VCaP (cell line): Measurements from ENCODE around the gene KCNAB1.

Source experiments
- H3K27ac ChIP-seq: fragments of 450-650 bp; 2 replicates; pipeline ENCODE4 v1.5.1; 2017
- TF ChIP-seq, protein P1 (sequence below): fragments of 450-650 bp; conservative IDR thresholded peaks from 2 replicates; pipeline ENCODE4 v1.5.1; 2017; ENCODE audit warnings: mild to moderate bottlenecking, moderate library complexity

KCNAB1 gene

DNA sequence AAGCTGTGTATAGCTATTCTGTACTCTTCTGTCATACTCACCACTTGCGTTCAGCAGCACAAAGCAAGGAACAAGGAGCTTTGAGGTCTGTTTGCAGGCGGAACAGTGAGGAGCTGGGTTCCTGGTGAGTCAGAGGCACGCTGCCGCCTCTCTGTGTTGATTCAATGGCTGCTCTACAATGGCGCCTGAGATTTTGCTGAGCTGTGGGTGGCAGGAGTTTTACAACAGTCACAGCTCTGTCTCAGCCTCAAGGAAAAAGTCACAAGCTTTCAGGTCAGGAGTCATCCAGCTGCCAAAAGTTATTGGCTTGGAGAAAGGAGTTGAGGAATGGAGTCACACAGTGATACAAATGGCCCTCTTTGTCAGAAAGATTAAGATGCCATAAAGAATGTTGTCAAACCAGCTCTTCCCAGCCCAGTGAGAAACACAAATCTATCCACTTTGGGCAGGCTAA, 336.4 kb downstream of the KCNAB1 start:
- TF ChIP-seq, protein P1, sequence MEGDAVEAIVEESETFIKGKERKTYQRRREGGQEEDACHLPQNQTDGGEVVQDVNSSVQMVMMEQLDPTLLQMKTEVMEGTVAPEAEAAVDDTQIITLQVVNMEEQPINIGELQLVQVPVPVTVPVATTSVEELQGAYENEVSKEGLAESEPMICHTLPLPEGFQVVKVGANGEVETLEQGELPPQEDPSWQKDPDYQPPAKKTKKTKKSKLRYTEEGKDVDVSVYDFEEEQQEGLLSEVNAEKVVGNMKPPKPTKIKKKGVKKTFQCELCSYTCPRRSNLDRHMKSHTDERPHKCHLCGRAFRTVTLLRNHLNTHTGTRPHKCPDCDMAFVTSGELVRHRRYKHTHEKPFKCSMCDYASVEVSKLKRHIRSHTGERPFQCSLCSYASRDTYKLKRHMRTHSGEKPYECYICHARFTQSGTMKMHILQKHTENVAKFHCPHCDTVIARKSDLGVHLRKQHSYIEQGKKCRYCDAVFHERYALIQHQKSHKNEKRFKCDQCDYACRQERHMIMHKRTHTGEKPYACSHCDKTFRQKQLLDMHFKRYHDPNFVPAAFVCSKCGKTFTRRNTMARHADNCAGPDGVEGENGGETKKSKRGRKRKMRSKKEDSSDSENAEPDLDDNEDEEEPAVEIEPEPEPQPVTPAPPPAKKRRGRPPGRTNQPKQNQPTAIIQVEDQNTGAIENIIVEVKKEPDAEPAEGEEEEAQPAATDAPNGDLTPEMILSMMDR, result no peak
- no peak overlapping the region for H3K27ac ChIP-seq

DNA sequence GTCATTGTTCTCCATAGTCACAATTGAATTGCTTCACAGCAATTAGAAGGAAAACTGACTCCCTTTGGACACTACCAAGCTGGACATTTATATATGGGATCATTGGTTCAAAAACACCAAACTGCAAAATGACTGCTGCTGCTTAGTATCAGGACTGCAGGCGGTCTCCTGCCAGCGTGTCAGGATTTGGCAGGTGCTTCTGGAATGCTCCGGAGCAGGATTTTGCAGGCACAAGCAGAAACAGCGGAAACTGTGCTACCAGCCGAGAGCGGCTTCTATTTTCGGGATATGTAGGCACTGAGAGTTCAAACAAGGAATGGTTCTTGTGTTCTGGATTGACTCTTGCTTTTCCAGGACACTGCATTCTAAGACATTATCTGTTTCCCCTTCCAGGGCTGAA, 339.1 kb downstream of the KCNAB1 start:
- no peak overlapping the region for H3K27ac ChIP-seq
- TF ChIP-seq, protein P1, result no peak

GRCh38 chr3:156460206-156460611, 339.8 kb downstream of the KCNAB1 start:
- TF ChIP-seq, protein P1, result no peak
- H3K27ac ChIP-seq, result no peak overlapping the region

DNA sequence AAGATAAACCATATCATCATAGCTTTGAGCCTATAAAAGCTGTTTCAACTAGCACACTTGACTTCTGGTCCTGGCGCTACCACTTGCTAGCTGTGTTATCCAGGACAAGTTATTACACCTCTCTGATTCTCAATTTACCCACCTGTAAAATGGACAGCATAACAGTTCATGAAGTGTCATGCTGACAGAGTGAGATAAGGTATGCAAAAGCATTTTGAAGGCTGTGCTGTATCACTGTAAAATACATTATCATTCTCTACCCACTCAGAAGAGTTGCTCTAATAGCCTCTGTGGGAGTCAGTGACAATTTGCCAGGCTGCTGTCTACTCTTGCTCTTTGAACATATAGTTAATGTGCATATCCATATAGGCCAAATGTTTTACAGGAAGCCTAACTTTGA, 341.5 kb downstream of the KCNAB1 start:
- H3K27ac ChIP-seq, result no peak overlapping the region
- TF ChIP-seq, protein P1, result no peak

GRCh38 chr3:156463123-156463522, 342.7 kb downstream of the KCNAB1 start:
- TF ChIP-seq, protein P1, result no peak
- no peak overlapping the region for H3K27ac ChIP-seq

- no peak overlapping the region for H3K27ac ChIP-seq
- TF ChIP-seq, protein P1, result no peak
These were observed 344.8 kb downstream of the KCNAB1 start for GRCh38 chr3:156465194-156465593.

DNA sequence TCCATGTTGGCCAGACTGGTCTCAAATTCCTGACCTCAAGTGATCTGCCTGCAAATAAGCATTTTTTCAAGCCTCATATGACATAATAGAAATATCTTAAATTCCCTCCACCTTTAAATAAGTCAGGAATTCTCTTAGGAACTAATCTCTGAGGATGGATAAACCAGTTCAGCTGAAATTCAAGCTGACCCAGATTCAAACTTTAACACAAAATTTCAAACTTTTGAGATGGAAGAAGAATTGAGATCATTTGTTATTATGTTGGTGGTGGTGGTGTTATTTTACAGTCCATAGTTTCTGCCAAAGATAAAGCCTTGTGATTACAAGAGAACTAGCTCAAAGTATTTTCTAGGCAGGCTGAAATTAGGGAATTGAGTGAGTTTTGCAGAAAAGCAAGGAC, 349.1 kb downstream of the KCNAB1 start:
- TF ChIP-seq, protein P1, result no peak
- H3K27ac ChIP-seq, result no peak overlapping the region
